HG03565 (cell line): ENCODE data around the gene SLC7A14.
"Not testable (repeated sequence)": the region's sequence is repeated elsewhere in the genome, so short reads cannot be mapped to it uniquely, and the experiment has no call there.

Source experiments
- ATAC-seq: cut with Tn5 transposase; IDR thresholded peaks from one replicate; pipeline ENCODE4 v1.9.1; 2021; ENCODE audit warnings: mild to moderate bottlenecking, moderate library complexity; ENCODE audit not compliant: unreplicated experiment

SLC7A14 gene

GRCh38 chr3:170598091-170598502 is 12.2 kb upstream of the SLC7A14 start:
- no peak for ATAC-seq

- ATAC-seq = no peak
Observed at GRCh38 chr3:170594528-170594927, 8.7 kb upstream of the SLC7A14 start.

GRCh38 chr3:170593634-170594033 is 7.8 kb upstream of the SLC7A14 start:
- no peak for ATAC-seq

- no peak for ATAC-seq
Observed at GRCh38 chr3:170589113-170589512, 3.2 kb upstream of the SLC7A14 start.

GRCh38 chr3:170585008-170585936 is 603 bp downstream of the SLC7A14 start:
- no peak for ATAC-seq

- no peak for ATAC-seq
Observed at GRCh38 chr3:170584585-170585007, 1.3 kb downstream of the SLC7A14 start.

GRCh38 chr3:170579646-170580045 is 6.2 kb downstream of the SLC7A14 start:
- ATAC-seq = no peak

GRCh38 chr3:170572665-170573253 is 13.1 kb downstream of the SLC7A14 start:
- ATAC-seq = peak; percentile 99

- not testable (repeated sequence) for ATAC-seq
Observed at GRCh38 chr3:170567598-170567997, 18.3 kb downstream of the SLC7A14 start.

GRCh38 chr3:170566413-170566812 is 19.5 kb downstream of the SLC7A14 start:
- ATAC-seq = no peak

- ATAC-seq = no peak
Observed at GRCh38 chr3:170565495-170565894, 20.4 kb downstream of the SLC7A14 start.

GRCh38 chr3:170564664-170565063 is 21.2 kb downstream of the SLC7A14 start:
- no peak for ATAC-seq

- ATAC-seq = peak; percentile 94
Observed at GRCh38 chr3:170563712-170564423, 22.0 kb downstream of the SLC7A14 start.

- ATAC-seq = no peak
Observed at GRCh38 chr3:170562080-170562479, 23.8 kb downstream of the SLC7A14 start.

GRCh38 chr3:170560717-170561382 is 25.0 kb downstream of the SLC7A14 start:
- ATAC-seq = no peak

- ATAC-seq = no peak
Observed at GRCh38 chr3:170560296-170560695, 25.6 kb downstream of the SLC7A14 start.

- ATAC-seq = no peak
Observed at GRCh38 chr3:170558427-170558826, 27.4 kb downstream of the SLC7A14 start.

- ATAC-seq = no peak
Observed at GRCh38 chr3:170555329-170555728, 30.5 kb downstream of the SLC7A14 start.

- no peak for ATAC-seq
Observed at GRCh38 chr3:170553788-170554757, 31.8 kb downstream of the SLC7A14 start.

- ATAC-seq = no peak
Observed at GRCh38 chr3:170551252-170551651, 34.6 kb downstream of the SLC7A14 start.
